ENCODE data around the gene CDC42BPB.
A peak's percentile ranks its signal among the peaks of the same experiment; 100 is the strongest.

Gene CDC42BPB

GRCh38 chr14:103078860-103079587, 21.7 kb upstream of the CDC42BPB start:
- Histone ChIP-seq H3K36me3 (ENCODE audit: control insufficient read depth, low read depth, low read length) (no peaks in the 10 kb centered on the region), H3K4me3 (ENCODE audit: low read length) (no peak overlapping the region), H3K9ac (ENCODE audit: low read length) (no peak overlapping the region), H3K27ac (ENCODE audit: low read length) (no peak overlapping the region), H3K27me3 (ENCODE audit: control insufficient read depth, insufficient read depth, low read length) (peaks cover 24% of the 10 kb centered on the region), H3K4me1 (ENCODE audit: control insufficient read depth, low read depth, low read length) (no peaks in the 10 kb centered on the region), H3K9me3 (ENCODE audit: control insufficient read depth, low read depth, low read length) (no peaks in the 10 kb centered on the region)

- Histone ChIP-seq H3K27ac (ENCODE audit: low read length) (no peak overlapping the region), H3K36me3 (ENCODE audit: control insufficient read depth, low read depth, low read length) (no peaks in the 10 kb centered on the region), H3K27me3 (ENCODE audit: control insufficient read depth, insufficient read depth, low read length) (peaks cover 18% of the 10 kb centered on the region), H3K9me3 (ENCODE audit: control insufficient read depth, low read depth, low read length) (no peaks in the 10 kb centered on the region), H3K9ac (ENCODE audit: low read length) (no peak overlapping the region), H3K4me3 (ENCODE audit: low read length) (no peak overlapping the region), H3K4me1 (ENCODE audit: control insufficient read depth, low read depth, low read length) (no peaks in the 10 kb centered on the region)
These were observed 21.0 kb upstream of the CDC42BPB start for GRCh38 chr14:103078420-103078749.

GRCh38 chr14:103074729-103075367, 17.5 kb upstream of the CDC42BPB start:
- no peaks in the 10 kb centered on the region for H3K36me3 ChIP-seq (ENCODE audit: control insufficient read depth, low read depth, low read length)
- peaks cover 8% of the 10 kb centered on the region for H3K27me3 ChIP-seq (ENCODE audit: control insufficient read depth, insufficient read depth, low read length)
- no peak overlapping the region for H3K9ac ChIP-seq (ENCODE audit: low read length)
- no peaks in the 10 kb centered on the region for H3K4me1 ChIP-seq (ENCODE audit: control insufficient read depth, low read depth, low read length)
- H3K4me3 ChIP-seq (ENCODE audit: low read length), result peak overlapping the region; percentile 55
- no peaks in the 10 kb centered on the region for H3K9me3 ChIP-seq (ENCODE audit: control insufficient read depth, low read depth, low read length)
- no peak overlapping the region for H3K27ac ChIP-seq (ENCODE audit: low read length)

- Histone ChIP-seq H3K9ac (ENCODE audit: low read length) (no peak overlapping the region), H3K4me3 (ENCODE audit: low read length) (no peak overlapping the region), H3K9me3 (ENCODE audit: control insufficient read depth, low read depth, low read length) (no peaks in the 10 kb centered on the region), H3K27me3 (ENCODE audit: control insufficient read depth, insufficient read depth, low read length) (peaks cover 8% of the 10 kb centered on the region), H3K4me1 (ENCODE audit: control insufficient read depth, low read depth, low read length) (no peaks in the 10 kb centered on the region), H3K36me3 (ENCODE audit: control insufficient read depth, low read depth, low read length) (no peaks in the 10 kb centered on the region), H3K27ac (ENCODE audit: low read length) (no peak overlapping the region)
These were observed 16.8 kb upstream of the CDC42BPB start for GRCh38 chr14:103073876-103074728.

GRCh38 chr14:103073367-103073875, 16.1 kb upstream of the CDC42BPB start:
- H3K36me3 ChIP-seq (ENCODE audit: control insufficient read depth, low read depth, low read length), result no peaks in the 10 kb centered on the region
- no peaks in the 10 kb centered on the region for H3K4me1 ChIP-seq (ENCODE audit: control insufficient read depth, low read depth, low read length)
- H3K9ac ChIP-seq (ENCODE audit: low read length), result no peak overlapping the region
- H3K9me3 ChIP-seq (ENCODE audit: control insufficient read depth, low read depth, low read length), result no peaks in the 10 kb centered on the region
- no peak overlapping the region for H3K4me3 ChIP-seq (ENCODE audit: low read length)
- H3K27me3 ChIP-seq (ENCODE audit: control insufficient read depth, insufficient read depth, low read length), result peaks cover 8% of the 10 kb centered on the region
- no peak overlapping the region for H3K27ac ChIP-seq (ENCODE audit: low read length)

- Histone ChIP-seq H3K9me3 (ENCODE audit: control insufficient read depth, low read depth, low read length) (no peaks in the 10 kb centered on the region), H3K36me3 (ENCODE audit: control insufficient read depth, low read depth, low read length) (no peaks in the 10 kb centered on the region), H3K4me3 (ENCODE audit: low read length) (no peak overlapping the region), H3K4me1 (ENCODE audit: control insufficient read depth, low read depth, low read length) (no peaks in the 10 kb centered on the region), H3K9ac (ENCODE audit: low read length) (no peak overlapping the region), H3K27ac (ENCODE audit: low read length) (no peak overlapping the region), H3K27me3 (ENCODE audit: control insufficient read depth, insufficient read depth, low read length) (peaks cover 8% of the 10 kb centered on the region)
These were observed 15.4 kb upstream of the CDC42BPB start for GRCh38 chr14:103072595-103073366.

- no peaks in the 10 kb centered on the region for H3K9me3 ChIP-seq (ENCODE audit: control insufficient read depth, low read depth, low read length)
- H3K9ac ChIP-seq (ENCODE audit: low read length), result no peak overlapping the region
- H3K27ac ChIP-seq (ENCODE audit: low read length), result no peak overlapping the region
- no peaks in the 10 kb centered on the region for H3K4me1 ChIP-seq (ENCODE audit: control insufficient read depth, low read depth, low read length)
- H3K4me3 ChIP-seq (ENCODE audit: low read length), result no peak overlapping the region
- H3K27me3 ChIP-seq (ENCODE audit: control insufficient read depth, insufficient read depth, low read length), result peaks cover 8% of the 10 kb centered on the region
- H3K36me3 ChIP-seq (ENCODE audit: control insufficient read depth, low read depth, low read length), result no peaks in the 10 kb centered on the region
These were observed 14.3 kb upstream of the CDC42BPB start for GRCh38 chr14:103071544-103072251.

GRCh38 chr14:103070971-103071542, 13.7 kb upstream of the CDC42BPB start:
- Histone ChIP-seq H3K4me1 (ENCODE audit: control insufficient read depth, low read depth, low read length) (no peaks in the 10 kb centered on the region), H3K4me3 (ENCODE audit: low read length) (no peak overlapping the region), H3K27ac (ENCODE audit: low read length) (no peak overlapping the region), H3K9me3 (ENCODE audit: control insufficient read depth, low read depth, low read length) (no peaks in the 10 kb centered on the region), H3K27me3 (ENCODE audit: control insufficient read depth, insufficient read depth, low read length) (peaks cover 8% of the 10 kb centered on the region), H3K9ac (ENCODE audit: low read length) (no peak overlapping the region), H3K36me3 (ENCODE audit: control insufficient read depth, low read depth, low read length) (no peaks in the 10 kb centered on the region)

GRCh38 chr14:103070263-103070885, 13.0 kb upstream of the CDC42BPB start:
- no peaks in the 10 kb centered on the region for H3K4me1 ChIP-seq (ENCODE audit: control insufficient read depth, low read depth, low read length)
- H3K27ac ChIP-seq (ENCODE audit: low read length), result no peak overlapping the region
- no peaks in the 10 kb centered on the region for H3K36me3 ChIP-seq (ENCODE audit: control insufficient read depth, low read depth, low read length)
- H3K4me3 ChIP-seq (ENCODE audit: low read length), result no peak overlapping the region
- peaks cover 8% of the 10 kb centered on the region for H3K27me3 ChIP-seq (ENCODE audit: control insufficient read depth, insufficient read depth, low read length)
- no peaks in the 10 kb centered on the region for H3K9me3 ChIP-seq (ENCODE audit: control insufficient read depth, low read depth, low read length)
- H3K9ac ChIP-seq (ENCODE audit: low read length), result no peak overlapping the region

GRCh38 chr14:103068351-103069073, 11.2 kb upstream of the CDC42BPB start:
- Histone ChIP-seq H3K4me3 (ENCODE audit: low read length) (no peak overlapping the region), H3K9me3 (ENCODE audit: control insufficient read depth, low read depth, low read length) (no peaks in the 10 kb centered on the region), H3K9ac (ENCODE audit: low read length) (no peak overlapping the region), H3K27me3 (ENCODE audit: control insufficient read depth, insufficient read depth, low read length) (no peaks in the 10 kb centered on the region), H3K4me1 (ENCODE audit: control insufficient read depth, low read depth, low read length) (no peaks in the 10 kb centered on the region), H3K27ac (ENCODE audit: low read length) (no peak overlapping the region), H3K36me3 (ENCODE audit: control insufficient read depth, low read depth, low read length) (no peaks in the 10 kb centered on the region)
